GM23338 (cell line): Measurements from ENCODE around the gene SNTG2. TPM values are rescaled to one million over a fixed set of nuclear protein-coding genes. Genes with fewer than 3 reads are reported as not detected.

Experiments
- ATAC-seq: fragments of 200-7000 bp; cut with Tn5 transposase; 3 replicates; pipeline ENCODE4 v1.9.1; 2020
- DNase-seq: peaks from one replicate; pipeline ENCODE4 v3.0.0-alpha.2; 2015; ENCODE audit warnings: low spot score
- H2AFZ ChIP-seq: fragments of 200-600 bp; sonication (generic); 2 replicates; pipeline ENCODE4 v1.8.0; 2016; ENCODE audit warnings: antibody characterized with exemption, mild to moderate bottlenecking, moderate library complexity
- H3F3A ChIP-seq: fragments of 200-600 bp; sonication (generic); replicated peaks from 2 replicates; pipeline ENCODE4 v1.8.0; 2017; ENCODE audit warnings: antibody characterized with exemption, mixed run types, low read depth
- H3K27ac ChIP-seq: fragments of 200-600 bp; sonication (generic); 2 replicates; pipeline ENCODE4 v1.6.1; 2016; ENCODE audit warnings: low read depth
- H3K27me3 ChIP-seq: fragments of 200-600 bp; sonication (generic); 2 replicates; pipeline ENCODE4 v1.8.0; 2016; ENCODE audit warnings: mild to moderate bottlenecking, mixed run types, moderate library complexity; ENCODE audit not compliant: insufficient read depth
- H3K36me3 ChIP-seq: fragments of 200-600 bp; sonication (generic); 2 replicates; pipeline ENCODE4 v1.8.0; 2016; ENCODE audit warnings: mild to moderate bottlenecking; ENCODE audit not compliant: insufficient read depth
- H3K4me1 ChIP-seq: fragments of 200-600 bp; sonication (generic); 2 replicates; pipeline ENCODE4 v1.8.0; 2016; ENCODE audit warnings: mild to moderate bottlenecking, moderate library complexity; ENCODE audit not compliant: insufficient read depth
- H3K4me2 ChIP-seq: fragments of 200-600 bp; sonication (generic); 2 replicates; pipeline ENCODE4 v1.7.1; 2017; ENCODE audit warnings: mixed run types
- H3K4me3 ChIP-seq: fragments of 200-600 bp; sonication (generic); 2 replicates; pipeline ENCODE4 v1.6.1; 2016; ENCODE audit warnings: mixed run types
- H3K79me2 ChIP-seq: fragments of 200-600 bp; sonication (generic); replicated peaks from 2 replicates; pipeline ENCODE4 v1.8.0; 2017; ENCODE audit warnings: mild to moderate bottlenecking; ENCODE audit not compliant: insufficient read depth
- H3K9me2 ChIP-seq: fragments of 200-600 bp; sonication (generic); 2 replicates; pipeline ENCODE4 v1.8.0; 2017; ENCODE audit not compliant: insufficient read depth
- H4K20me1 ChIP-seq: fragments of 200-600 bp; sonication (generic); replicated peaks from 2 replicates; pipeline ENCODE4 v1.8.0; 2017; ENCODE audit warnings: mild to moderate bottlenecking; ENCODE audit not compliant: insufficient read depth
- H3K27ac Mint-ChIP-seq: 2 replicates; pipeline ENCODE4 v1.8.0; 2020; ENCODE audit warnings: inconsistent platforms, mild to moderate bottlenecking, moderate library complexity, mixed read lengths
- H3K27me3 Mint-ChIP-seq: 3 replicates; pipeline ENCODE4 v1.8.0; 2022; ENCODE audit warnings: low read depth, mild to moderate bottlenecking, moderate library complexity, mixed read lengths, inconsistent platforms; ENCODE audit not compliant: insufficient read depth, poor library complexity
- H3K36me3 Mint-ChIP-seq: 3 replicates; pipeline ENCODE4 v1.8.0; 2021; ENCODE audit warnings: low read depth, mild to moderate bottlenecking, inconsistent platforms, moderate library complexity, mixed read lengths
- H3K4me1 Mint-ChIP-seq: 3 replicates; pipeline ENCODE4 v1.8.0; 2020; ENCODE audit warnings: mild to moderate bottlenecking, inconsistent platforms, mixed read lengths
- H3K4me3 Mint-ChIP-seq: 3 replicates; pipeline ENCODE4 v1.8.0; 2021; ENCODE audit warnings: moderate library complexity, mild to moderate bottlenecking, inconsistent platforms, mixed read lengths
- H3K9me3 Mint-ChIP-seq: 3 replicates; pipeline ENCODE4 v1.8.0; 2020; ENCODE audit warnings: moderate library complexity, mild to moderate bottlenecking, inconsistent platforms, mixed read lengths
- CREB1 ChIP-seq: fragments of 250-450 bp; sonication (Bioruptor Pico); IDR thresholded peaks from 2 replicates; pipeline ENCODE4 v1.5.0; 2020; ENCODE audit warnings: low read depth, mild to moderate bottlenecking, moderate library complexity
- EZH2 ChIP-seq: fragments of 200-600 bp; sonication (generic); IDR thresholded peaks from one replicate; pipeline ENCODE4 v1.8.0; 2017; ENCODE audit warnings: antibody characterized with exemption, mild to moderate bottlenecking, low read depth; ENCODE audit not compliant: unreplicated experiment
- NANOG ChIP-seq: IDR thresholded peaks from 2 replicates; pipeline ENCODE4 v1.6.1; 2016; ENCODE audit warnings: antibody characterized with exemption, borderline replicate concordance
- POLR2AphosphoS5 ChIP-seq: IDR thresholded peaks from 2 replicates; pipeline ENCODE4 v1.6.1; 2016; ENCODE audit warnings: antibody characterized with exemption, low read depth
- STAT1 ChIP-seq: IDR thresholded peaks from one replicate; pipeline ENCODE4 v1.6.1; 2016; ENCODE audit warnings: antibody characterized with exemption; ENCODE audit not compliant: unreplicated experiment
- ZNF331 ChIP-seq: fragments of 250-450 bp; sonication (Bioruptor Pico); IDR thresholded peaks from 2 replicates; pipeline ENCODE4 v1.5.0; 2020; ENCODE audit warnings: low read depth, mild to moderate bottlenecking, moderate library complexity
- polyA plus RNA-seq: library from polyadenylated mRNA; unstranded; fragments of >200 nt; fragmentation: Nextera tagmentation; extraction: Ambion mirVana; gene quantifications from 2 replicates; pipeline ENCODE4 v1.2.1, GENCODE V29; 2016
- total RNA-seq: library from RNA; depleted of rRNA; stranded (reverse); fragments of >200 nt; shearing (Covaris generic); gene quantifications from 2 replicates; pipeline ENCODE4 v1.2.3, GENCODE V29; 2014
- TF ChIP-seq, protein P1 (sequence below): fragments of 250-450 bp; sonication (Bioruptor Pico); IDR thresholded peaks from 2 replicates; pipeline ENCODE4 v1.5.0; 2020; ENCODE audit warnings: mild to moderate bottlenecking, moderate library complexity
- TF ChIP-seq, protein P2 (sequence below): IDR thresholded peaks from 2 replicates; pipeline ENCODE4 v1.6.1; 2016; ENCODE audit warnings: antibody characterized with exemption
- TF ChIP-seq, protein P3 (sequence below): IDR thresholded peaks from one replicate; pipeline ENCODE4 v1.6.1; 2018; ENCODE audit warnings: antibody characterized with exemption; ENCODE audit not compliant: unreplicated experiment

SNTG2 gene
- total and polyA plus RNA-seq, 2 experiments from 2014 or later, result 27.5 to 60.4 TPM

DNA sequence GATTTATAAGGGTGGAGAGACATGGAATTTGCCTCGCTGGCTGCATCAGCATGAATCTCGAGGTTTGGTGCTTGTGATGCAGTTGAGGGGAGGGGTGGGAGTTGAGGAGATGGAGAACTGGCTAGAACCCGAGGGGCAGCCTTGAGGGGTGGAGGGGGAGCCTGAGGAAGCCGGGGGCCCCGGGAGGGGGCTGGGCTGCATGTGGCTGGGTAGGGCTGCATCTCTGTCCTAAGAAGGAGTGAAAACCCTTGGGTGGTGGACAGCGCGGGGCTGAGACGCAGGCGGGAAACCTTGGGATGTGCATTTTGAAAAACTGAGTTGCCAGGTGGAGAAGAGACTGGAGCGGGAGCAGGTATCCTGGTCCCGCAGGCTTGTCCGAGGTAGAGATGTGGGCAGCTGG lies 64.2 kb downstream of the SNTG2 start:
- Mint-ChIP-seq H3K9me3 (no peaks in the 10 kb centered on the region), H3K27me3 (peaks cover 3% of the 10 kb centered on the region), H3K36me3 (no peaks in the 10 kb centered on the region), H3K4me1 (peaks cover 32% of the 10 kb centered on the region), H3K4me3 (no peak overlapping the region), H3K27ac (no peak overlapping the region)
- DNase-seq (peak; percentile 55), ATAC-seq (peak; percentile 61)
- H2AFZ ChIP-seq, result no peak overlapping the region
- H3K36me3 ChIP-seq, result no peaks in the 10 kb centered on the region
- no peak overlapping the region for H3K4me2 ChIP-seq
- H3K4me3 ChIP-seq, result no peak overlapping the region
- H3K9me2 ChIP-seq, result no peaks in the 10 kb centered on the region
- TF ChIP-seq POLR2AphosphoS5, result no peak
- TF ChIP-seq ZNF331 (CRISPR knock-in tag), result no peak
- no peak for TF ChIP-seq EZH2
- TF ChIP-seq, protein P1, sequence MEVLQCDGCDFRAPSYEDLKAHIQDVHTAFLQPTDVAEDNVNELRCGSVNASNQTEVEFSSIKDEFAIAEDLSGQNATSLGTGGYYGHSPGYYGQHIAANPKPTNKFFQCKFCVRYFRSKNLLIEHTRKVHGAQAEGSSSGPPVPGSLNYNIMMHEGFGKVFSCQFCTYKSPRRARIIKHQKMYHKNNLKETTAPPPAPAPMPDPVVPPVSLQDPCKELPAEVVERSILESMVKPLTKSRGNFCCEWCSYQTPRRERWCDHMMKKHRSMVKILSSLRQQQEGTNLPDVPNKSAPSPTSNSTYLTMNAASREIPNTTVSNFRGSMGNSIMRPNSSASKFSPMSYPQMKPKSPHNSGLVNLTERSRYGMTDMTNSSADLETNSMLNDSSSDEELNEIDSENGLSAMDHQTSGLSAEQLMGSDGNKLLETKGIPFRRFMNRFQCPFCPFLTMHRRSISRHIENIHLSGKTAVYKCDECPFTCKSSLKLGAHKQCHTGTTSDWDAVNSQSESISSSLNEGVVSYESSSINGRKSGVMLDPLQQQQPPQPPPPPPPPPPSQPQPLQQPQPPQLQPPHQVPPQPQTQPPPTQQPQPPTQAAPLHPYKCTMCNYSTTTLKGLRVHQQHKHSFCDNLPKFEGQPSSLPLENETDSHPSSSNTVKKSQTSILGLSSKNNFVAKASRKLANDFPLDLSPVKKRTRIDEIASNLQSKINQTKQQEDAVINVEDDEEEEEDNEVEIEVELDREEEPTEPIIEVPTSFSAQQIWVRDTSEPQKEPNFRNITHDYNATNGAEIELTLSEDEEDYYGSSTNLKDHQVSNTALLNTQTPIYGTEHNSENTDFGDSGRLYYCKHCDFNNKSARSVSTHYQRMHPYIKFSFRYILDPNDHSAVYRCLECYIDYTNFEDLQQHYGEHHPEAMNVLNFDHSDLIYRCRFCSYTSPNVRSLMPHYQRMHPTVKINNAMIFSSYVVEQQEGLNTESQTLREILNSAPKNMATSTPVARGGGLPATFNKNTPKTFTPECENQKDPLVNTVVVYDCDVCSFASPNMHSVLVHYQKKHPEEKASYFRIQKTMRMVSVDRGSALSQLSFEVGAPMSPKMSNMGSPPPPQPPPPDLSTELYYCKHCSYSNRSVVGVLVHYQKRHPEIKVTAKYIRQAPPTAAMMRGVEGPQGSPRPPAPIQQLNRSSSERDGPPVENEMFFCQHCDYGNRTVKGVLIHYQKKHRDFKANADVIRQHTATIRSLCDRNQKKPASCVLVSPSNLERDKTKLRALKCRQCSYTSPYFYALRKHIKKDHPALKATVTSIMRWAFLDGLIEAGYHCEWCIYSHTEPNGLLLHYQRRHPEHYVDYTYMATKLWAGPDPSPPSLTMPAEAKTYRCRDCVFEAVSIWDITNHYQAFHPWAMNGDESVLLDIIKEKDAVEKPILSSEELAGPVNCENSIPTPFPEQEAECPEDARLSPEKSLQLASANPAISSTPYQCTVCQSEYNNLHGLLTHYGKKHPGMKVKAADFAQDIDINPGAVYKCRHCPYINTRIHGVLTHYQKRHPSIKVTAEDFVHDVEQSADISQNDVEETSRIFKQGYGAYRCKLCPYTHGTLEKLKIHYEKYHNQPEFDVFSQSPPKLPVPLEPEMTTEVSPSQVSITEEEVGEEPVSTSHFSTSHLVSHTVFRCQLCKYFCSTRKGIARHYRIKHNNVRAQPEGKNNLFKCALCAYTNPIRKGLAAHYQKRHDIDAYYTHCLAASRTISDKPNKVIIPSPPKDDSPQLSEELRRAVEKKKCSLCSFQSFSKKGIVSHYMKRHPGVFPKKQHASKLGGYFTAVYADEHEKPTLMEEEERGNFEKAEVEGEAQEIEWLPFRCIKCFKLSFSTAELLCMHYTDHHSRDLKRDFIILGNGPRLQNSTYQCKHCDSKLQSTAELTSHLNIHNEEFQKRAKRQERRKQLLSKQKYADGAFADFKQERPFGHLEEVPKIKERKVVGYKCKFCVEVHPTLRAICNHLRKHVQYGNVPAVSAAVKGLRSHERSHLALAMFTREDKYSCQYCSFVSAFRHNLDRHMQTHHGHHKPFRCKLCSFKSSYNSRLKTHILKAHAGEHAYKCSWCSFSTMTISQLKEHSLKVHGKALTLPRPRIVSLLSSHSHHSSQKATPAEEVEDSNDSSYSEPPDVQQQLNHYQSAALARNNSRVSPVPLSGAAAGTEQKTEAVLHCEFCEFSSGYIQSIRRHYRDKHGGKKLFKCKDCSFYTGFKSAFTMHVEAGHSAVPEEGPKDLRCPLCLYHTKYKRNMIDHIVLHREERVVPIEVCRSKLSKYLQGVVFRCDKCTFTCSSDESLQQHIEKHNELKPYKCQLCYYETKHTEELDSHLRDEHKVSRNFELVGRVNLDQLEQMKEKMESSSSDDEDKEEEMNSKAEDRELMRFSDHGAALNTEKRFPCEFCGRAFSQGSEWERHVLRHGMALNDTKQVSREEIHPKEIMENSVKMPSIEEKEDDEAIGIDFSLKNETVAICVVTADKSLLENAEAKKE (CRISPR knock-in tag), result no peak
- TF ChIP-seq, protein P2, sequence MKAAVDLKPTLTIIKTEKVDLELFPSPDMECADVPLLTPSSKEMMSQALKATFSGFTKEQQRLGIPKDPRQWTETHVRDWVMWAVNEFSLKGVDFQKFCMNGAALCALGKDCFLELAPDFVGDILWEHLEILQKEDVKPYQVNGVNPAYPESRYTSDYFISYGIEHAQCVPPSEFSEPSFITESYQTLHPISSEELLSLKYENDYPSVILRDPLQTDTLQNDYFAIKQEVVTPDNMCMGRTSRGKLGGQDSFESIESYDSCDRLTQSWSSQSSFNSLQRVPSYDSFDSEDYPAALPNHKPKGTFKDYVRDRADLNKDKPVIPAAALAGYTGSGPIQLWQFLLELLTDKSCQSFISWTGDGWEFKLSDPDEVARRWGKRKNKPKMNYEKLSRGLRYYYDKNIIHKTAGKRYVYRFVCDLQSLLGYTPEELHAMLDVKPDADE, result no peak
- no peak for TF ChIP-seq CREB1 (CRISPR knock-in tag)
- TF ChIP-seq STAT1, result no peak
- TF ChIP-seq NANOG, result no peak
- TF ChIP-seq, protein P3, sequence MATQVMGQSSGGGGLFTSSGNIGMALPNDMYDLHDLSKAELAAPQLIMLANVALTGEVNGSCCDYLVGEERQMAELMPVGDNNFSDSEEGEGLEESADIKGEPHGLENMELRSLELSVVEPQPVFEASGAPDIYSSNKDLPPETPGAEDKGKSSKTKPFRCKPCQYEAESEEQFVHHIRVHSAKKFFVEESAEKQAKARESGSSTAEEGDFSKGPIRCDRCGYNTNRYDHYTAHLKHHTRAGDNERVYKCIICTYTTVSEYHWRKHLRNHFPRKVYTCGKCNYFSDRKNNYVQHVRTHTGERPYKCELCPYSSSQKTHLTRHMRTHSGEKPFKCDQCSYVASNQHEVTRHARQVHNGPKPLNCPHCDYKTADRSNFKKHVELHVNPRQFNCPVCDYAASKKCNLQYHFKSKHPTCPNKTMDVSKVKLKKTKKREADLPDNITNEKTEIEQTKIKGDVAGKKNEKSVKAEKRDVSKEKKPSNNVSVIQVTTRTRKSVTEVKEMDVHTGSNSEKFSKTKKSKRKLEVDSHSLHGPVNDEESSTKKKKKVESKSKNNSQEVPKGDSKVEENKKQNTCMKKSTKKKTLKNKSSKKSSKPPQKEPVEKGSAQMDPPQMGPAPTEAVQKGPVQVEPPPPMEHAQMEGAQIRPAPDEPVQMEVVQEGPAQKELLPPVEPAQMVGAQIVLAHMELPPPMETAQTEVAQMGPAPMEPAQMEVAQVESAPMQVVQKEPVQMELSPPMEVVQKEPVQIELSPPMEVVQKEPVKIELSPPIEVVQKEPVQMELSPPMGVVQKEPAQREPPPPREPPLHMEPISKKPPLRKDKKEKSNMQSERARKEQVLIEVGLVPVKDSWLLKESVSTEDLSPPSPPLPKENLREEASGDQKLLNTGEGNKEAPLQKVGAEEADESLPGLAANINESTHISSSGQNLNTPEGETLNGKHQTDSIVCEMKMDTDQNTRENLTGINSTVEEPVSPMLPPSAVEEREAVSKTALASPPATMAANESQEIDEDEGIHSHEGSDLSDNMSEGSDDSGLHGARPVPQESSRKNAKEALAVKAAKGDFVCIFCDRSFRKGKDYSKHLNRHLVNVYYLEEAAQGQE, result no peak
- H3K27ac ChIP-seq, result no peak overlapping the region
- H3F3A ChIP-seq, result no peaks in the 10 kb centered on the region; the same call in 1 of the 2 replicates
- H4K20me1 ChIP-seq, result peaks cover 55% of the 10 kb centered on the region
- H3K4me1 ChIP-seq, result no peaks in the 10 kb centered on the region; the same call in 1 of the 2 replicates
- H3K27me3 ChIP-seq, result no peaks in the 10 kb centered on the region
- peaks cover 55% of the 10 kb centered on the region for H3K79me2 ChIP-seq
